C4-2B (cell line): Measurements from ENCODE around the gene COX7A2L.

Source experiments
- ZFX ChIP-seq: fragments of 450-650 bp; IDR thresholded peaks from 2 replicates; pipeline ENCODE4 v1.6.1; 2017
- TF ChIP-seq, protein P1 (sequence below): fragments of 450-650 bp; conservative IDR thresholded peaks from 2 replicates; pipeline ENCODE4 v1.5.1; 2017; ENCODE audit warnings: mild to moderate bottlenecking

DNA sequence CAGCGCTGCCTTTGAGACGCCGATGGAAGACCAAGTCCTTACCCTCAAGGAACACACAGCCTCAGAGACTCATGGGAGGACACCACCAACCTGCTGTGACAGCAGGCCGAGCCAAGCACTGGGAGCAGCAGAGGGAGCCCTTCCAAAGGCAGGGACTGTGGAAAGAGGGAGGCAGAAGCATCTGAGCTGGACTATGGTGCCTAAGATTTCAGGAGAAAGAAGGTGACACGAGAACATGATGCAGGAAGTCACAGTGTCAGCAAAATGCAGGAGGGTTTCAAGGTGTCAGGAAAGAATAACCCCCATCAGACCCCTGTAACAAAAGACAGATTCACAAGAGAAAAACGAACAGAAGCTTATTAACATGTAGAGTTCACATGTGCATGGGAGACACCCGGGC, 24.2 kb upstream of the COX7A2L start:
- TF ChIP-seq, protein P1, sequence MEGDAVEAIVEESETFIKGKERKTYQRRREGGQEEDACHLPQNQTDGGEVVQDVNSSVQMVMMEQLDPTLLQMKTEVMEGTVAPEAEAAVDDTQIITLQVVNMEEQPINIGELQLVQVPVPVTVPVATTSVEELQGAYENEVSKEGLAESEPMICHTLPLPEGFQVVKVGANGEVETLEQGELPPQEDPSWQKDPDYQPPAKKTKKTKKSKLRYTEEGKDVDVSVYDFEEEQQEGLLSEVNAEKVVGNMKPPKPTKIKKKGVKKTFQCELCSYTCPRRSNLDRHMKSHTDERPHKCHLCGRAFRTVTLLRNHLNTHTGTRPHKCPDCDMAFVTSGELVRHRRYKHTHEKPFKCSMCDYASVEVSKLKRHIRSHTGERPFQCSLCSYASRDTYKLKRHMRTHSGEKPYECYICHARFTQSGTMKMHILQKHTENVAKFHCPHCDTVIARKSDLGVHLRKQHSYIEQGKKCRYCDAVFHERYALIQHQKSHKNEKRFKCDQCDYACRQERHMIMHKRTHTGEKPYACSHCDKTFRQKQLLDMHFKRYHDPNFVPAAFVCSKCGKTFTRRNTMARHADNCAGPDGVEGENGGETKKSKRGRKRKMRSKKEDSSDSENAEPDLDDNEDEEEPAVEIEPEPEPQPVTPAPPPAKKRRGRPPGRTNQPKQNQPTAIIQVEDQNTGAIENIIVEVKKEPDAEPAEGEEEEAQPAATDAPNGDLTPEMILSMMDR: no peak
- TF ChIP-seq ZFX: no peak
